ENCODE data around the gene SCFD2.

GRCh38 chr4:52876069-52876468 lies 489.8 kb downstream of the SCFD2 start:
- TF ChIP-seq POLR2AphosphoS5 (IDR thresholded peaks at IDR 0.05; ENCODE audit: low read depth, low read length) (no peak), CTCF (IDR thresholded peaks at IDR 0.05) (no peak), REST (IDR thresholded peaks at IDR 0.05; ENCODE audit: insufficient read depth in 1 of 2, low read depth in 2 of 2, low read length in 1 of 2) (no peak), SIN3A (IDR thresholded peaks at IDR 0.05; ENCODE audit: borderline replicate concordance, insufficient read depth, low read depth, low read length) (no peak)
